Right cardiac atrium (tissue), 5 donors: ENCODE measurements around the gene CIRBP. TPM values are rescaled to one million over a fixed set of nuclear protein-coding genes. Genes with fewer than 3 reads are reported as not detected.
A peak's percentile ranks its signal among the peaks of the same experiment; 100 is the strongest.
"Not testable (repeated sequence)": the region's sequence is repeated elsewhere in the genome, so short reads cannot be mapped to it uniquely, and the experiment has no call there.

Source experiments
- ATAC-seq, 2 donors: fragments of 200-7000 bp; cut with Tn5 transposase; one replicate each; pipeline versions ENCODE4 v1.8.0 to v1.9.1; 2020; ENCODE audit warnings: moderate library complexity in 2 of 2, mild to moderate bottlenecking in 1 of 2
- DNase-seq, 3 donors: peaks; one replicate each; pipeline ENCODE4 v3.0.0-alpha.2; 2020
- H3K27ac ChIP-seq: one replicate; pipeline ENCODE4 v1.5.1; 2013; ENCODE audit warnings: mild to moderate bottlenecking, low read length, control low read depth, moderate library complexity
- H3K27me3 ChIP-seq: one replicate; pipeline ENCODE4 v1.6.1; 2013; ENCODE audit not compliant: control insufficient read depth, insufficient read depth
- H3K4me1 ChIP-seq: one replicate; pipeline ENCODE4 v1.6.1; 2013; ENCODE audit warnings: low read length; ENCODE audit not compliant: control insufficient read depth, insufficient read depth
- H3K4me3 ChIP-seq: one replicate; pipeline ENCODE4 v1.5.1; 2013; ENCODE audit warnings: low read length, control low read depth
- H3K9me3 ChIP-seq: one replicate; pipeline ENCODE4 v1.6.1; 2013; ENCODE audit warnings: low read length; ENCODE audit not compliant: control insufficient read depth
- WGBS: extraction: QIAGEN DNeasy Blood & Tissue Kit; methylation state at CpG from one replicate; pipeline ENCODE4 v1.1.7; 2013; 5-methylcytosine and 5-hydroxymethylcytosine counted together
- intact Hi-C, 4 donors: fragments of 100-400 bp; cut with DNase I; formaldehyde crosslinking; loops; one replicate each; pipeline versions ENCODE4 v1.11.0 to v1.14.0; 2022 to 2023
- polyA plus RNA-seq: library from polyadenylated mRNA; stranded (reverse); fragments of 200-250 nt; gene quantifications from one replicate; pipeline ENCODE4 v1.2.3, GENCODE V29; 2013
- total RNA-seq, 4 donors: library from RNA; stranded (reverse); fragmentation: NEBNext Ultra II Directional; extraction: Animal tissue kit (Norgen Biotek cat#: 25700); gene quantifications; one replicate each; pipeline ENCODE4 v1.2.1, GENCODE V29; 2021
- donor health status: healthy with polysubstance abuse.
- donor health status: DM: no; HTN: yes; CAD: no.
- donor health status: DM: no; HTN: no; CAD: no.
- donor health status: DM: no; HTN: yes; CAD: no; lungs with severe emphysema.
- donor health status: DM: yes; HTN: yes; CAD: no.

CIRBP gene
- total and polyA plus RNA-seq, 5 donors: 288 to 417 (median 369) TPM

GRCh38 chr19:1246265-1247087, 22.7 kb upstream of the CIRBP start:
- peak overlapping the region; percentile 83 for H3K27ac ChIP-seq
- H3K4me1 ChIP-seq, ATAC-seq, H3K27me3 ChIP-seq, H3K4me3 ChIP-seq, intact Hi-C loops, H3K9me3 ChIP-seq: not testable (repeated sequence)
- WGBS: 72% methylated on average over 27 of the region's 27 CpGs
- DNase-seq: peak; percentile 58 to 82 (median 79)

GRCh38 chr19:1247748-1248138, 21.4 kb upstream of the CIRBP start:
- intact Hi-C loops: no loop called here
- H3K4me1 ChIP-seq: peaks cover 6% of the 10 kb centered on the region
- 66% methylated on average over 8 of the region's 8 CpGs for WGBS
- no peaks in the 10 kb centered on the region for H3K9me3 ChIP-seq
- peak overlapping the region; percentile 96 for H3K27ac ChIP-seq
- peak overlapping the region; percentile 68 for H3K4me3 ChIP-seq
- no peak for ATAC-seq
- H3K27me3 ChIP-seq: no peaks in the 10 kb centered on the region
- DNase-seq: no peak

- intact Hi-C loops: no loop called here
Observed at GRCh38 chr19:1248139-1248785, 20.9 kb upstream of the CIRBP start, which contains the start of gene MIDN. TSS of gene MIDN (plus strand) at chr19:1248583. CDS start at chr19:1250297, 1,714 bp downstream.

GRCh38 chr19:1248786-1249297, 20.3 kb upstream of the CIRBP start:
- peaks cover 8% of the 10 kb centered on the region for H3K4me1 ChIP-seq

More at GRCh38 chr19:1248139-1248785, 20.9 kb upstream of the CIRBP start, which contains the start of gene MIDN:
- H3K27me3 ChIP-seq: no peaks in the 10 kb centered on the region
- no peaks in the 10 kb centered on the region for H3K9me3 ChIP-seq
- peak within 1 kb of the TSS; percentile 99 for H3K27ac ChIP-seq
- H3K4me1 ChIP-seq: peaks cover 6% of the 10 kb centered on the region
- peak within 1 kb of the TSS; percentile 68 for H3K4me3 ChIP-seq
- ATAC-seq (peak; percentile 36 to 49), DNase-seq (peak; percentile 91 to 96 (median 95))
- WGBS: 1% methylated on average over 60 of the region's 60 CpGs

GRCh38 chr19:1249298-1249989, 19.7 kb upstream of the CIRBP start:
- Histone ChIP-seq H3K27me3 (no peaks in the 10 kb centered on the region), H3K9me3 (no peaks in the 10 kb centered on the region), H3K4me1 (peaks cover 14% of the 10 kb centered on the region), H3K27ac (peak overlapping the region; percentile 99), H3K4me3 (peak overlapping the region; percentile 68)
- ATAC-seq (peak; percentile 0 to 5), DNase-seq (peak; percentile 93 to 99 (median 97))
- WGBS: under 1% methylated on average over 102 of the region's 102 CpGs
- intact Hi-C loops: no loop called here

More at GRCh38 chr19:1248786-1249297, 20.3 kb upstream of the CIRBP start:
- DNase-seq: peak; percentile 91 to 95 (median 95)
- H3K4me3 ChIP-seq: peak overlapping the region; percentile 68
- H3K27ac ChIP-seq: peak overlapping the region; percentile 99
- H3K27me3 ChIP-seq: no peaks in the 10 kb centered on the region
- ATAC-seq: peak; percentile 6 to 8
- H3K9me3 ChIP-seq: no peaks in the 10 kb centered on the region
- intact Hi-C loops: no loop called here
- WGBS: under 1% methylated on average over 74 of the region's 74 CpGs

- H3K27ac ChIP-seq: peak overlapping the region; percentile 98
- no peaks in the 10 kb centered on the region for H3K9me3 ChIP-seq
- intact Hi-C loops: no loop called here
- no peak for ATAC-seq
- H3K4me3 ChIP-seq: peak overlapping the region; percentile 68
- no peaks in the 10 kb centered on the region for H3K27me3 ChIP-seq
- under 1% methylated on average over 66 of the region's 67 CpGs for WGBS
- DNase-seq: no peak
- peaks cover 11% of the 10 kb centered on the region for H3K4me1 ChIP-seq
Observed at GRCh38 chr19:1249990-1250436, 19.1 kb upstream of the CIRBP start.

- H3K4me1 ChIP-seq: peaks cover 15% of the 10 kb centered on the region
- H3K9me3 ChIP-seq: no peaks in the 10 kb centered on the region
- H3K27me3 ChIP-seq: no peaks in the 10 kb centered on the region
- H3K27ac ChIP-seq: peak overlapping the region; percentile 98
- peak overlapping the region; percentile 68 for H3K4me3 ChIP-seq
- DNase-seq: peak; percentile 68 to 89 (median 88)
- intact Hi-C loops: no loop called here
- WGBS: 1% methylated on average over 87 of the region's 90 CpGs
- no peak for ATAC-seq
Observed at GRCh38 chr19:1250437-1251260, 18.5 kb upstream of the CIRBP start.

GRCh38 chr19:1251330-1252220, 17.6 kb upstream of the CIRBP start:
- Histone ChIP-seq H3K27ac (peak overlapping the region; percentile 98), H3K9me3 (no peaks in the 10 kb centered on the region), H3K4me3 (peak overlapping the region; percentile 68), H3K4me1 (peaks cover 15% of the 10 kb centered on the region), H3K27me3 (no peaks in the 10 kb centered on the region)
- intact Hi-C loops: no loop called here
- 4% methylated on average over 41 of the region's 41 CpGs for WGBS
- peak; percentile 78 to 93 (median 93) for DNase-seq
- ATAC-seq: no peak

GRCh38 chr19:1252221-1252820, 16.8 kb upstream of the CIRBP start:
- Histone ChIP-seq H3K4me3 (peak overlapping the region; percentile 68), H3K9me3 (no peaks in the 10 kb centered on the region), H3K27ac (peak overlapping the region; percentile 98), H3K4me1 (peaks cover 15% of the 10 kb centered on the region), H3K27me3 (no peaks in the 10 kb centered on the region)
- 1% methylated on average over 30 of the region's 30 CpGs for WGBS
- intact Hi-C loops: no loop called here
- DNase-seq (peak; percentile 96 to 98 (median 97)), ATAC-seq (peak; percentile 56 to 62)
